Fibroblast of peridontal ligament (primary cell): Measurements from ENCODE around the gene SOHLH2.

ENCODE experiments used
- DNase-seq: peaks from one replicate; pipeline ENCODE4 v3.0.0-alpha.2; 2010; ENCODE audit errors: extremely low read depth

SOHLH2 gene, protein sequence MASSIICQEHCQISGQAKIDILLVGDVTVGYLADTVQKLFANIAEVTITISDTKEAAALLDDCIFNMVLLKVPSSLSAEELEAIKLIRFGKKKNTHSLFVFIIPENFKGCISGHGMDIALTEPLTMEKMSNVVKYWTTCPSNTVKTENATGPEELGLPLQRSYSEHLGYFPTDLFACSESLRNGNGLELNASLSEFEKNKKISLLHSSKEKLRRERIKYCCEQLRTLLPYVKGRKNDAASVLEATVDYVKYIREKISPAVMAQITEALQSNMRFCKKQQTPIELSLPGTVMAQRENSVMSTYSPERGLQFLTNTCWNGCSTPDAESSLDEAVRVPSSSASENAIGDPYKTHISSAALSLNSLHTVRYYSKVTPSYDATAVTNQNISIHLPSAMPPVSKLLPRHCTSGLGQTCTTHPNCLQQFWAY

GRCh38 chr13:36214163-36214921 lies at the start of gene SOHLH2:
SOHLH2 (minus strand) TSS chr13:36214556; CDS start chr13:36214526, 30 bp downstream.
- DNase-seq = no peak

DNA sequence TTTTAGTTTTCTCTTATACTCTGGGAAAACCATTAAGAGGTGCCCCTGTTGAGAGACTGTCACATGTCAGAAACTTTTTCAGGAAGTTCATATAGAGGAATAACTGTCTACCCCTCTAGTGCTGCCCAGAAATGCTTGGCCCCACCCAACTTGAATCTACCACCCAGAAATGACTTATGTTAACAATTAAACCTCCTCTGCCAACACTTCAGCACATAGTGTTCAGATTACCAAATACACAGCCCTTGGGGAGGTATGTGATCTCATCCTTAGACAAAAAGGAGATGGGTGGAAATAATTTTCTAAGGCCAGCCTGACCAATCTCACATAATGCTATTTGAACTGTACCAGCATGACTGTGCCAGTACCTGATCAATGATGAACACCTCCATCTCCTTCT lies 47.6 kb upstream of the SOHLH2 start:
- DNase-seq = peak; percentile 27

GRCh38 chr13:36261011-36261410 lies 46.7 kb upstream of the SOHLH2 start:
- no peak for DNase-seq

DNA sequence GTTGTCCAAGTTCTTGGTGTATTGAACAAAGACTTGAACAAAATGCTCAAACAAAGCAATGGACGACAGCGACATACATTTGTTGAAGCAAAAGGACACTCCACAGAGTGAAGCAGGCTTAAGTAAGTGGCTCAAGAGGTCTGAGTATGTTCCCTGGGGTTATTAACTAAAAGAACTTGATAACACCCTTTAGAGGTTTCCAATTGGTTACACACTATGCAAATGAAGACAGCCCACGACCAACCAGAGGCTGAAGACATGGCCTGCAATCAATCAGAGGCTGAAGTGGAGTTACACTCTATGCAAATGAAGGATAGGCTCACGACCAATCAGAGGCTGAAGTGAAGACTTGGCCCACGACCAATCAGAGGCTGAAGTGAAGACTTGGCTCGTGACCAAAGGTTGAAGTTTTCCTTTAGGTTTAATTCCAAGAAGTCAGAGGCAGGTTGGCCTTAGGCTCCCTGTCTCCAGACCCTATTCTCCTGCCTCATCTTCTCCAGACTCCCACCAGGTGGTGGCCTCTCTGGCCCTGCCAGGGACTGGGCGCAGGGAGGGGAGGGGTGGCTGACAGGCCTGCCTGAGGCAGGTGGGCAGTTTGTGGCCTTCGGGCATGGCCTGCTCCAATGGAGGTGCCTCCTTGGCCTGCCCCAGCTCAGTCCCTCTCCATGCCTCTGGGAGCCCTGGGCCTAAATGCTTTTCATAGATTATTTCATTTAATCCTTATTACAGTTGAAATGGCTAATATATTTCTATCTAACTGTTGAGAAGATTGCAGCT lies 45.2 kb upstream of the SOHLH2 start:
- no peak for DNase-seq

GRCh38 chr13:36258831-36259230 lies 44.5 kb upstream of the SOHLH2 start:
- DNase-seq = no peak

DNA sequence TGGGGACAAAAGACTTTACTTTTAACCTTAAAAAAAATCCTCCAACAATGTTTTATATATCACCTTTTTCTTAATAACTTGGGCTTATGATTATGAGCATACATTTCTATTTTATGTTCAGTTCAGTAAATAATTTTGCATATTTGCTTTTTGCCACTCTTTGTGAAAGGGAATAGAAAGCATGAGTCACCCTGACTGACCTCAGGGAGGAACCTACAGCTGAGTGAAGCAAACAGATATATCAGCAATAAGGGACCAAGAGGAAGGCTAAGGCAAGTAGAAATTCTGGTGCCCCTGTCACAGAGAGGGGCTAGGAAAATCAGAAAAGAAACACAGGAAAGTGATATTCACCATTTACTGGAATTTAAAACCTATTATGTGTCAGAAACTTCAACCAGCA lies 37.2 kb upstream of the SOHLH2 start:
- DNase-seq = peak; percentile 4

DNA sequence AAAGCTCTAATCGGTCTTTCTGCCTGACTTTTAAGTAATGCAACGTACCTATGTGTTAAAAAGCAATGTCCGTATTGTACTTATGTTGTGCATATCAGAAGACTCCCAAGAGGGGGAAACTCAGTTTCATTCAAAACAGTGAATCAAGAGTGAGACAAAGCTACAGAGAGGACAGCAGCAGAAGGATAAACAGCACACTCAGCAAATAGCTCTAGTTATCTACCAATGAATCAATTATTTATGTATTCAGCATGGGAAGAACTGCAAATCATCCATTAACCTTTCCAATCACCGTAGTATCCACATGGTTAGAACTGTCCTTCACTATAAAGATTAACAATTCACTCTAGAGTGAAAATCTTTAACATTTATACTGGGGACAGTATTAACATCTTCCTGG lies 36.7 kb upstream of the SOHLH2 start:
- no peak for DNase-seq

GRCh38 chr13:36248700-36249099 lies 34.3 kb upstream of the SOHLH2 start:
- DNase-seq = no peak

- no peak for DNase-seq
Measured at GRCh38 chr13:36244990-36245389, 30.6 kb upstream of the SOHLH2 start.

- DNase-seq = no peak
Measured at GRCh38 chr13:36244073-36244472, 29.7 kb upstream of the SOHLH2 start.

DNA sequence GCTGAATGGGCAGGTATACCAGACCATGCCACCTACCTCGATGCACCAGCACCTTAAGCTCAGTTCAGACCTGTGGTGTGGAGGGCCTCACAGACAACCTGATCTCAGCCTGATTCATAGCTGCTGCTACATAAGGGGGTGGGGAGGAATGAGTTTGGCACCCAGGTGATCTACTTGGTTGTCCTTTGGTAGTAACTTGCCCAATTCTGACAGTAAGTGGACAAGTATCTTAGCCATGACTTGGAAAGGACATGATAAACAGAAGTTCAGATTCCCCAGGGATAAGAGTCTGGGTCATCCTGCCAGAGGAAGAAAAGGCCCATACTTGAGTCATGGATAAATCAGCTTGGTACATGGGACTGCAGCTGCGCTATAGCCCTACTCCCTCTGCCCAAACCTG lies 28.4 kb upstream of the SOHLH2 start:
- DNase-seq = no peak

GRCh38 chr13:36231236-36231635 lies 16.9 kb upstream of the SOHLH2 start:
- no peak for DNase-seq

GRCh38 chr13:36224730-36225129 lies 10.4 kb upstream of the SOHLH2 start:
- DNase-seq = no peak

DNA sequence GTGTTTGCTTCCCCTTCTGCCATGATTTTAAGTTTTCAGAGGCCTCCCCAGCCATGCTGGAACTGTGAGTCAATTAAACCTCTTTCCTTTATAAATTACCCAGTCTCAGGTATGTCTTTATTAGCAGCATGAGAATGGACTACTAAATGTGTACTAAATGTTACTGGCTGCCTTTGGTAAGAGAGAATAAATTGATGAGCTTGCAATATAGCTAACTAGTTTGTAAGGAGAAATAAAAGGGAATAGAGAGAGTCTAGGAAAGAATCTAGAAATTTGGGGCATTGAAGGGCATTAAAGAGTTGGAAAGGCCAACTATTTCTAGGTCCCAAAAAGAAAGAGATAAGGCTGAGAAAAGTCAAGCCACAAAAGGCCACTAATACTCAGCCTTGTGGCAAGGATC lies 5.5 kb upstream of the SOHLH2 start:
- DNase-seq = no peak

DNA sequence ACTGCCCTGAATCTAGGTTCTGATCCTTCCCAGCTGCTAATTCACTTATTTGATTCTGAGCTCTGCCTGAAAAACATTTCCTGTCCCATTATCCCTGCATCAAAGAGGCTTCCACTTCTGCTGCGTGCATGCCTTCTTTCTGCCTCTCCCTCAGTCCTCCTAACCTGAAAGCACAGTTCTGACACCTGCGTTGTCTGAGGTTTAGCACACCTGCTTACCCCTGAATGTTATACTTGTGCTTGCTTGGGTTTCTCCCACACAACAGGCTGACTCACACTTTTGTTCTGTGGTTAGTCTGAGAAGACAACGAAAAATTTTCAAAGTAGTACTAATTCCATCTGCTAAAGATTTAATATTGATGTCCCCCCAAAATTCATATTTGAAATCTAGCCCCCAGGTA lies 3.1 kb upstream of the SOHLH2 start:
- no peak for DNase-seq

- DNase-seq = no peak
Measured at GRCh38 chr13:36212789-36213188, 1.6 kb downstream of the SOHLH2 start.

- no peak for DNase-seq
Measured at GRCh38 chr13:36211567-36211966, 2.8 kb downstream of the SOHLH2 start.

- no peak for DNase-seq
Measured at GRCh38 chr13:36210738-36211137, 3.6 kb downstream of the SOHLH2 start.

GRCh38 chr13:36207672-36208071 lies 6.7 kb downstream of the SOHLH2 start:
- DNase-seq = no peak

DNA sequence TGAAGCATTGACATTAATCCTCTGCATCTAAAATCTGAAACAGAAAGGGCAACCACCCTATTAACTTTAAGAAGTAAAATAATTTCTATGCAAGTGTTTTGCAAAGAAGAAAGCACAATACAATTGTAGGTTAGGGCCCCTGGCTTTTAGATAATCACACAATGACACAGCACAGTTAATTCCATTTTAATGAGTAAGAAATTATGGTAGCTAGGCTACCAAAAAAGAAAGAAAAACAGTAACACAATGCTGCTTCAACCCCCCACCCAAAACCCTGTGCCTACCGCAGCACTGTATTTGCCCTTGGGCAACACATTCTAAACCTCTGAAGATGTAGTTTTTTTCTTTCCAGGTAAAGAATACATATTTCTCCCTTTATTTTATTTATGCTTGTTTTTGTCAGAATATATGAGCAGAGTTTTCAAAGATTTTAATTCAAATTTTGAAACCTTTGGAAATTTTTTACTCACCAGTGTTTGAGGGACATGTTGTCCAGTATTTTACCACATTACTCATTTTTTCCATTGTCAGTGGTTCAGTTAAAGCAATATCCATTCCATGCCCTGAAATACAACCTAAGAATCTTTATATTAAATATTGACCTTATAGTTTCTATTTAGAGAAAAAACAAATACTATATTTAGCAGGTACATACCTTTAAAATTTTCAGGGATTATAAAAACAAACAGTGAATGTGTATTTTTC lies 21.1 kb downstream of the SOHLH2 start:
- peak; percentile 54 for DNase-seq

- DNase-seq = no peak
Measured at GRCh38 chr13:36192166-36192565, 22.2 kb downstream of the SOHLH2 start.

DNA sequence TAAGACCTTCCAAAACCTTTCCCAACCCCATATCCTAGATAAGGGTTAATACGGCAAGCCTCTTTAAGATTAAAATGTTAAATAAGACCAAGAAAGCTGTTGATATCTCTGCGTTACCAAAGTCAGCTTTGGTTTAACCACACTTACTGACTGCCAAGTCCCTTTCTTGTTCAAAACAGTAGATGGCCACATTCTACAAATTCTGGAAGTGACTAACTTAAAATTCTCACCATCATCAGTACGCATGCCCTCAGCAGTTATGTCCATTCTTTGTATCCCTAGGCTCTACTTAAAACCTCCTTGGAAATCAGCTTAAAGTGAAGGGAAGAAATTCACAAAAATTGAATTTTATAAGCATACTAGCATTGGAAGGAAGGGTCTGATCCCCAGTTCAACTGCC lies 23.6 kb downstream of the SOHLH2 start:
- peak; percentile 40 for DNase-seq
